GM23248 (cell line): ENCODE measurements around the gene FSIP2. TPM values are rescaled to one million over a fixed set of nuclear protein-coding genes. Genes with fewer than 3 reads are reported as not detected.

Experiments used
- DNase-seq: peaks from one replicate; pipeline ENCODE4 v3.0.0-alpha.2; 2015
- H2AFZ ChIP-seq: fragments of 200-600 bp; sonication (generic); 2 replicates; pipeline ENCODE4 v1.6.1; 2016; ENCODE audit warnings: antibody characterized with exemption
- H3F3A ChIP-seq: fragments of 200-600 bp; sonication (generic); 2 replicates; pipeline ENCODE4 v1.6.1; 2016; ENCODE audit warnings: mild to moderate bottlenecking, antibody characterized with exemption, mixed run types; ENCODE audit not compliant: insufficient read depth
- H3K27ac ChIP-seq: fragments of 200-600 bp; sonication (generic); 2 replicates; pipeline ENCODE4 v1.5.1; 2016; ENCODE audit warnings: mild to moderate bottlenecking
- H3K27me3 ChIP-seq: fragments of 200-600 bp; sonication (generic); replicated peaks from 2 replicates; pipeline ENCODE4 v1.6.1; 2016; ENCODE audit warnings: mild to moderate bottlenecking; ENCODE audit not compliant: insufficient read depth
- H3K36me3 ChIP-seq: fragments of 200-600 bp; sonication (generic); 2 replicates; pipeline ENCODE4 v1.6.1; 2016; ENCODE audit warnings: low read depth, mild to moderate bottlenecking
- H3K4me1 ChIP-seq: fragments of 200-600 bp; sonication (generic); 2 replicates; pipeline ENCODE4 v1.6.1; 2016; ENCODE audit warnings: mild to moderate bottlenecking; ENCODE audit not compliant: insufficient read depth
- H3K4me2 ChIP-seq: fragments of 200-600 bp; sonication (generic); one replicate; pipeline ENCODE4 v1.6.1; 2016; ENCODE audit warnings: mild to moderate bottlenecking; ENCODE audit not compliant: unreplicated experiment
- H3K4me3 ChIP-seq: fragments of 200-600 bp; sonication (generic); 2 replicates; pipeline ENCODE4 v1.5.1; 2016; ENCODE audit warnings: mild to moderate bottlenecking
- H3K79me2 ChIP-seq: fragments of 200-600 bp; sonication (generic); 2 replicates; pipeline ENCODE4 v1.6.1; 2016; ENCODE audit warnings: mild to moderate bottlenecking; ENCODE audit not compliant: insufficient read depth
- H3K9ac ChIP-seq: fragments of 200-600 bp; sonication (generic); 2 replicates; pipeline ENCODE4 v1.6.1; 2016; ENCODE audit warnings: mild to moderate bottlenecking
- H3K9me2 ChIP-seq: fragments of 200-600 bp; sonication (generic); 2 replicates; pipeline ENCODE4 v1.6.1; 2016; ENCODE audit warnings: mixed run types, mild to moderate bottlenecking, moderate library complexity; ENCODE audit not compliant: insufficient read depth
- H3K9me3 ChIP-seq: fragments of 200-600 bp; sonication (generic); one replicate; pipeline ENCODE4 v1.6.1; 2017; ENCODE audit warnings: low read depth
- H4K20me1 ChIP-seq: fragments of 200-600 bp; sonication (generic); 2 replicates; pipeline ENCODE4 v1.6.0; 2016; ENCODE audit not compliant: insufficient read depth
- EZH2 ChIP-seq: fragments of 200-600 bp; sonication (generic); IDR thresholded peaks from 2 replicates; pipeline ENCODE4 v1.6.1; 2018; ENCODE audit warnings: antibody characterized with exemption, mild to moderate bottlenecking; ENCODE audit not compliant: insufficient read depth, poor library complexity, severe bottlenecking
- EZH2phosphoT487 ChIP-seq: fragments of 200-600 bp; sonication (generic); IDR thresholded peaks from 2 replicates; pipeline ENCODE4 v1.6.1; 2018; ENCODE audit warnings: antibody characterized with exemption, moderate library complexity, mild to moderate bottlenecking, low read depth; ENCODE audit not compliant: insufficient read depth
- WGBS, 2 experiments: methylation state at CpG; one replicate each; pipeline ENCODE4 v1.1.6; 2015 to 2017; ENCODE audit warnings: low lambda C conversion rate in 2 of 2, low coverage in 1 of 2; ENCODE audit errors: missing lambda C conversion rate in 2 of 2; 5-methylcytosine and 5-hydroxymethylcytosine counted together
- in situ Hi-C: fragments of 300-500 bp; cut with MboI; formaldehyde crosslinking; loops from 2 replicates; pipeline ENCODE4 v1.15.0; 2020
- polyA plus RNA-seq: library from polyadenylated mRNA; unstranded; fragments of >200 nt; fragmentation: Nextera tagmentation; extraction: Ambion mirVana; gene quantifications from 2 replicates; pipeline ENCODE4 v1.2.1, GENCODE V29; 2016
- total RNA-seq: library from RNA; depleted of rRNA; stranded (reverse); fragments of >200 nt; shearing (Covaris generic); gene quantifications from 2 replicates; pipeline ENCODE4 v1.2.3, GENCODE V29; 2014

Gene FSIP2
- total and polyA plus RNA-seq, 2 experiments from 2014 or later: not detected

GRCh38 chr2:185833864-185834263 lies 95.3 kb downstream of the FSIP2 start:
- 7 to 9% methylated on average over 1 of the region's 1 CpG for WGBS, 2 experiments
- no peaks in the 10 kb centered on the region for H3K9me3 ChIP-seq
- H3K79me2 ChIP-seq: no peaks in the 10 kb centered on the region
- in situ Hi-C loops: no loop called here
- H3F3A ChIP-seq: no peaks in the 10 kb centered on the region
- no peaks in the 10 kb centered on the region for H3K9me2 ChIP-seq
- H3K27ac ChIP-seq: no peak overlapping the region
- H3K4me1 ChIP-seq: no peaks in the 10 kb centered on the region
- DNase-seq: no peak
- no peaks in the 10 kb centered on the region for H4K20me1 ChIP-seq
- H2AFZ ChIP-seq: no peak overlapping the region
- TF ChIP-seq EZH2: no peak
- TF ChIP-seq EZH2phosphoT487: no peak
- no peak overlapping the region for H3K9ac ChIP-seq
- no peaks in the 10 kb centered on the region for H3K36me3 ChIP-seq
- no peak overlapping the region for H3K4me2 ChIP-seq
- no peak overlapping the region for H3K4me3 ChIP-seq
- no peaks in the 10 kb centered on the region for H3K27me3 ChIP-seq

DNA sequence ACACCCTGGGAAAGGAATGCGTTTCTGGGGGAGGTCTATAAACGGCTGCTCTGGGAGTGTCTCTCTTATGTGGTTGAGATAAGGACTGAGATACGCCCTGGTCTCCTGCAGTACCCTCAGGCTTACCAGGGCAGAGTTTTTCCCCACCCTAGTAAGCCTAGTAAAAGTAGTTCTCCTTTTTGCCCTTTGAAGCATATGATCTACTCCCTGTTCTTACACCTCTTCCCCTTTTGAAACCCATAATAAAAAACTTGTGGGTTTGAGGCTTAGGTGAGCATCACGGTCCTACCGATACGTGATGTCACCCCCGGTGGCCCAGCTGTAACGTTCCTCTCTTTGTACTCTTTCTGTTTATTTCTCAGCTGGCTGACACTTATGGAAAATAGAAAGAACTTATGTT lies 97.4 kb downstream of the FSIP2 start:
- DNase-seq: no peak
- Histone ChIP-seq H4K20me1 (no peaks in the 10 kb centered on the region), H3K4me3 (no peak overlapping the region), H3K36me3 (no peaks in the 10 kb centered on the region), H3K9me2 (no peaks in the 10 kb centered on the region), H3F3A (no peaks in the 10 kb centered on the region), H2AFZ (no peak overlapping the region), H3K9me3 (no peaks in the 10 kb centered on the region), H3K27ac (no peak overlapping the region), H3K27me3 (no peaks in the 10 kb centered on the region), H3K4me1 (no peaks in the 10 kb centered on the region), H3K4me2 (no peak overlapping the region), H3K9ac (no peak overlapping the region), H3K79me2 (no peaks in the 10 kb centered on the region)
- TF ChIP-seq EZH2: no peak
- no peak for TF ChIP-seq EZH2phosphoT487
- in situ Hi-C loops: no loop called here
- WGBS, 2 experiments: 59 to 60% methylated on average over 8 of the region's 8 CpGs

GRCh38 chr2:185854885-185855284 lies 116.3 kb downstream of the FSIP2 start:
- Histone ChIP-seq H3K9ac (no peak overlapping the region), H3F3A (no peaks in the 10 kb centered on the region), H3K36me3 (no peaks in the 10 kb centered on the region), H3K27ac (no peak overlapping the region), H3K9me3 (no peaks in the 10 kb centered on the region), H2AFZ (no peak overlapping the region), H3K4me2 (no peak overlapping the region), H4K20me1 (no peaks in the 10 kb centered on the region), H3K9me2 (no peaks in the 10 kb centered on the region), H3K27me3 (no peaks in the 10 kb centered on the region), H3K4me3 (no peak overlapping the region), H3K4me1 (no peaks in the 10 kb centered on the region), H3K79me2 (no peaks in the 10 kb centered on the region)
- no peak for DNase-seq
- in situ Hi-C loops: no loop called here
- TF ChIP-seq EZH2 (no peak), EZH2phosphoT487 (no peak)
- 26 to 29% methylated on average over 4 of the region's 4 CpGs for WGBS, 2 experiments

- no peaks in the 10 kb centered on the region for H3K9me2 ChIP-seq
- no peaks in the 10 kb centered on the region for H3F3A ChIP-seq
- H3K4me1 ChIP-seq: no peaks in the 10 kb centered on the region
- no peak overlapping the region for H3K9ac ChIP-seq
- no peak overlapping the region for H3K27ac ChIP-seq
- no peak for DNase-seq
- no peaks in the 10 kb centered on the region for H3K36me3 ChIP-seq
- in situ Hi-C loops: no loop called here
- H3K4me2 ChIP-seq: no peak overlapping the region
- H3K4me3 ChIP-seq: no peak overlapping the region
- H3K79me2 ChIP-seq: no peaks in the 10 kb centered on the region
- no peak overlapping the region for H2AFZ ChIP-seq
- TF ChIP-seq EZH2 (no peak), EZH2phosphoT487 (no peak)
- no peaks in the 10 kb centered on the region for H3K9me3 ChIP-seq
- no peaks in the 10 kb centered on the region for H3K27me3 ChIP-seq
- no peaks in the 10 kb centered on the region for H4K20me1 ChIP-seq
Observed at GRCh38 chr2:185857691-185858090, 119.1 kb downstream of the FSIP2 start.

GRCh38 chr2:185859506-185859905 lies 120.9 kb downstream of the FSIP2 start:
- Histone ChIP-seq H3K4me1 (no peaks in the 10 kb centered on the region), H3K9me2 (no peaks in the 10 kb centered on the region), H3K9ac (no peak overlapping the region), H3F3A (no peaks in the 10 kb centered on the region), H3K36me3 (no peaks in the 10 kb centered on the region), H3K4me3 (no peak overlapping the region), H3K4me2 (no peak overlapping the region), H2AFZ (no peak overlapping the region), H3K9me3 (no peaks in the 10 kb centered on the region), H3K27me3 (no peaks in the 10 kb centered on the region), H3K27ac (no peak overlapping the region), H4K20me1 (no peaks in the 10 kb centered on the region), H3K79me2 (no peaks in the 10 kb centered on the region)
- DNase-seq: no peak
- in situ Hi-C loops: no loop called here
- TF ChIP-seq EZH2: no peak
- no peak for TF ChIP-seq EZH2phosphoT487
